Keratinocyte (primary cell): Measurements from ENCODE around the gene C5orf52. TPM values are rescaled to one million over a fixed set of nuclear protein-coding genes. Genes with fewer than 3 reads are reported as not detected.

Experiments used
- DNase-seq: peaks from one replicate; pipeline ENCODE4 v3.0.0-alpha.2; 2011; ENCODE audit warnings: low read depth, missing footprints, low spot score
- FAIRE-seq: peaks from 2 replicates; lab custom pipeline; 2011; peaks lifted over from hg19 to GRCh38; lab: Jason Lieb, UNC
- H2AFZ ChIP-seq: 2 replicates; pipeline ENCODE4 v1.6.0; 2012; ENCODE audit warnings: low read length, control low read depth, inconsistent platforms; ENCODE audit not compliant: control insufficient read depth
- H3K27ac ChIP-seq: 2 replicates; pipeline ENCODE4 v1.5.1; 2011; ENCODE audit warnings: low read length; ENCODE audit not compliant: control insufficient read depth, insufficient read depth
- H3K27me3 ChIP-seq: 3 replicates; pipeline ENCODE4 v1.6.0; 2011; ENCODE audit warnings: low read length; ENCODE audit not compliant: control insufficient read depth, insufficient read depth; ENCODE audit errors: extremely low read depth
- H3K36me3 ChIP-seq, 2 experiments: 2 replicates in 1 of 2; 3 replicates in 1 of 2; pipeline ENCODE4 v1.5.1; 2011; ENCODE audit warnings: low read length in 2 of 2, mild to moderate bottlenecking in 1 of 2; ENCODE audit not compliant: control insufficient read depth in 2 of 2, insufficient read depth in 2 of 2; ENCODE audit errors: extremely low read depth in 1 of 2
- H3K4me1 ChIP-seq: 3 replicates; pipeline ENCODE4 v1.5.1; 2011; ENCODE audit warnings: low read length; ENCODE audit not compliant: control insufficient read depth, insufficient read depth; ENCODE audit errors: extremely low read depth
- H3K4me2 ChIP-seq: 3 replicates; pipeline ENCODE4 v1.6.0; 2011; ENCODE audit warnings: low read depth, low read length; ENCODE audit not compliant: control insufficient read depth, insufficient read depth; ENCODE audit errors: extremely low read depth
- H3K4me3 ChIP-seq, 3 experiments: fragments of 200-600 bp in 1 of 3; sonication (generic) in 1 of 3; 2 replicates in 2 of 3; 3 replicates in 1 of 3; pipeline ENCODE4 v1.5.1; 2011 to 2016; ENCODE audit warnings: low read length in 3 of 3, mild to moderate bottlenecking in 3 of 3, control low read depth in 2 of 3, inconsistent platforms in 1 of 3, low read depth in 1 of 3, mixed read lengths in 1 of 3, mixed run types in 1 of 3, moderate library complexity in 1 of 3; ENCODE audit not compliant: control insufficient read depth in 2 of 3, insufficient read depth in 2 of 3; ENCODE audit errors: extremely low read depth in 1 of 3
- H3K79me2 ChIP-seq: 2 replicates; pipeline ENCODE4 v1.6.0; 2012; ENCODE audit warnings: low read length; ENCODE audit not compliant: control insufficient read depth, insufficient read depth
- H3K9ac ChIP-seq: 3 replicates; pipeline ENCODE4 v1.6.0; 2011; ENCODE audit warnings: low read length; ENCODE audit not compliant: control insufficient read depth, insufficient read depth; ENCODE audit errors: extremely low read depth
- H3K9me1 ChIP-seq: 3 replicates; pipeline ENCODE4 v1.6.0; 2011; ENCODE audit warnings: low read length; ENCODE audit not compliant: control insufficient read depth, insufficient read depth; ENCODE audit errors: extremely low read depth
- H3K9me3 ChIP-seq: 2 replicates; pipeline ENCODE4 v1.5.1; 2012; ENCODE audit warnings: low read depth, low read length; ENCODE audit not compliant: control insufficient read depth
- H4K20me1 ChIP-seq: 3 replicates; pipeline ENCODE4 v1.6.0; 2011; ENCODE audit warnings: low read length; ENCODE audit not compliant: control insufficient read depth, insufficient read depth; ENCODE audit errors: extremely low read depth
- CTCF ChIP-seq, 3 experiments: IDR thresholded peaks in 1 of 3; conservative IDR thresholded peaks in 1 of 3; optimal IDR thresholded peaks in 1 of 3; 2 replicates in 2 of 3; 3 replicates in 1 of 3; pipeline versions ENCODE3 to v1.5.1; 2011; ENCODE audit warnings: low read length in 3 of 3, mild to moderate bottlenecking in 3 of 3, moderate library complexity in 2 of 3, control low read depth in 1 of 3, inconsistent platforms in 1 of 3; ENCODE audit not compliant: insufficient read depth in 2 of 3; ENCODE audit errors: extremely low read depth in 1 of 3
- EZH2 ChIP-seq: IDR thresholded peaks from one replicate; pipeline ENCODE4 v1.6.1; 2012; ENCODE audit warnings: inconsistent platforms, mild to moderate bottlenecking, low read length, moderate library complexity
- dilution Hi-C: fragments of 300-500 bp; cut with MboI; formaldehyde crosslinking; loops from one replicate; pipeline ENCODE4 v1.7.0; 2020; ENCODE audit warnings: low sequenced_read_pairs; ENCODE audit not compliant: extremely low pct_ligation_motif_present
- polyA minus RNA-seq, 3 experiments: library from RNA; depleted of rRNA, polyadenylated mRNA; stranded (reverse); fragments of >200 nt; gene quantifications; 1 replicate in 1 of 3; 2 replicates in 1 of 3; 3 replicates in 1 of 3; pipeline ENCODE4 v1.2.3, GENCODE V29; 2011
- polyA plus RNA-seq, 5 experiments: library from polyadenylated mRNA; depleted of rRNA in 3 of 5; stranded (reverse) in 3 of 5; stranded (forward) in 1 of 5; unstranded in 1 of 5; fragments of >200 nt; gene quantifications; 1 replicate in 1 of 5; 2 replicates in 3 of 5; 3 replicates in 1 of 5; pipeline versions ENCODE4 v1.2.1 to v1.2.3, GENCODE V29; 2011 to 2012; ENCODE audit warnings: missing spikeins in 2 of 5, low read depth in 1 of 5, low replicate concordance in 1 of 5

C5orf52 gene
- polyA plus RNA-seq (not detected in 3 replicates), polyA minus RNA-seq (not detected in 3 replicates)
- polyA plus RNA-seq (2011; ENCODE audit: low read depth): not detected
- not detected in 2 replicates for polyA plus RNA-seq (2011; cell fraction: cytosol; rRNA removed)
- not detected in 2 replicates for polyA plus RNA-seq (2011; cell fraction: nucleus; rRNA removed)
- polyA plus RNA-seq (2012; ENCODE audit: low replicate concordance): not detected in 2 replicates
- not detected for polyA minus RNA-seq (2011; cell fraction: cytosol; rRNA and poly(A)+ RNA removed)
- not detected in 2 replicates for polyA minus RNA-seq (2011; cell fraction: nucleus; rRNA and poly(A)+ RNA removed)

GRCh38 chr5:157670662-157671591 lies at the start of gene C5orf52:
Gene C5orf52, plus strand, starts transcription at chr5:157671533. Its CDS starts 82 bp downstream, at chr5:157671615.
- Histone ChIP-seq H3K27ac (no peak within 1 kb of the TSS), H3K79me2 (no peaks in the 10 kb centered on the region), H3K36me3 (no peaks in the 10 kb centered on the region), H3K9me1 (no peaks in the 10 kb centered on the region), H3K9ac (peak within 1 kb of the TSS; percentile 55), H3K9me3 (no peaks in the 10 kb centered on the region), H3K4me2 (peak within 1 kb of the TSS; percentile 82), H3K4me1 (peaks cover 5% of the 10 kb centered on the region), H3K27me3 (peaks cover 16% of the 10 kb centered on the region), H4K20me1 (no peaks in the 10 kb centered on the region), H3K4me3 (peak within 1 kb of the TSS; percentile 49 to 65 (median 56)), H2AFZ (peak within 1 kb of the TSS; percentile 95)
- DNase-seq: no peak
- dilution Hi-C loops: no loop called here
- TF ChIP-seq CTCF (optimal IDR thresholded peaks at IDR 0.05 in 1 of 3, IDR thresholded peaks at IDR 0.05 in 1 of 3, conservative IDR thresholded peaks at IDR 0.05 in 1 of 3; ENCODE audit: extremely low read depth in 1 of 3, insufficient read depth in 2 of 3, low read length in 3 of 3) (no peak), EZH2 (peak; percentile 69)
- peak; percentile 36 for FAIRE-seq

GRCh38 chr5:157624144-157624543 lies 47.2 kb upstream of the C5orf52 start:
- no peak overlapping the region for H3K4me3 ChIP-seq
- no peaks in the 10 kb centered on the region for H3K27me3 ChIP-seq
- no peaks in the 10 kb centered on the region for H3K79me2 ChIP-seq
- no peaks in the 10 kb centered on the region for H3K4me1 ChIP-seq
- H3K9ac ChIP-seq: no peak overlapping the region
- H4K20me1 ChIP-seq: no peaks in the 10 kb centered on the region
- TF ChIP-seq CTCF (optimal IDR thresholded peaks at IDR 0.05 in 1 of 3, IDR thresholded peaks at IDR 0.05 in 1 of 3, conservative IDR thresholded peaks at IDR 0.05 in 1 of 3; ENCODE audit: extremely low read depth in 1 of 3, insufficient read depth in 2 of 3, low read length in 3 of 3) (no peak), EZH2 (no peak)
- H3K4me2 ChIP-seq: no peak overlapping the region
- H3K27ac ChIP-seq: no peak overlapping the region
- DNase-seq: no peak
- no peak overlapping the region for H2AFZ ChIP-seq
- dilution Hi-C loops: no loop called here
- FAIRE-seq: no peak
- H3K9me3 ChIP-seq: no peaks in the 10 kb centered on the region
- no peaks in the 10 kb centered on the region for H3K36me3 ChIP-seq
- no peaks in the 10 kb centered on the region for H3K9me1 ChIP-seq
